C4-2B (cell line): ENCODE measurements around the gene SLC41A1.

Experiments
- H3K27ac ChIP-seq: fragments of 450-650 bp; 2 replicates; pipeline ENCODE4 v1.5.1; 2017
- ZFX ChIP-seq: fragments of 450-650 bp; IDR thresholded peaks from 2 replicates; pipeline ENCODE4 v1.6.1; 2017
- TF ChIP-seq, protein P1 (sequence below): fragments of 450-650 bp; conservative IDR thresholded peaks from 2 replicates; pipeline ENCODE4 v1.5.1; 2017; ENCODE audit warnings: mild to moderate bottlenecking

The SLC41A1 gene

DNA sequence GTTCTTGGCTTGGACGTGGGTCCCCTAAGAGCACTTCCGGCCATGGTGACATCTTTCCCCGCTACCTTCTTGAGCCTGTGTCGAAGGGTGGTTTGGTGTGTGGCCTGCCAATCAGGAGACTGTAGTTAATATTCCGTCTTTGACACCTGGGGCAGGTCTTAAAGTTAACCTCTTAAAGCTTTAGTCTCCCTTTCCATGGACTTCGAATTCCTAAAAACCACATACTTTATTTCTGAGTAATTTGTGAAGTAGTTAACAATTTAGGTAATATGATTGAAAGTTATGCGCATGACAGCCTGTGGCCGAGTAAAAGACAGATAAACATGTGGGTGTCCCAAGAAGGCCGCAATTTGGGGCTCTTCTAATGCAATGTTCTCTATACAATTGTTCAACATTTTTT is 27.6 kb downstream of the SLC41A1 start:
- H3K27ac ChIP-seq, result no peak overlapping the region
- TF ChIP-seq ZFX, result no peak
- TF ChIP-seq, protein P1, sequence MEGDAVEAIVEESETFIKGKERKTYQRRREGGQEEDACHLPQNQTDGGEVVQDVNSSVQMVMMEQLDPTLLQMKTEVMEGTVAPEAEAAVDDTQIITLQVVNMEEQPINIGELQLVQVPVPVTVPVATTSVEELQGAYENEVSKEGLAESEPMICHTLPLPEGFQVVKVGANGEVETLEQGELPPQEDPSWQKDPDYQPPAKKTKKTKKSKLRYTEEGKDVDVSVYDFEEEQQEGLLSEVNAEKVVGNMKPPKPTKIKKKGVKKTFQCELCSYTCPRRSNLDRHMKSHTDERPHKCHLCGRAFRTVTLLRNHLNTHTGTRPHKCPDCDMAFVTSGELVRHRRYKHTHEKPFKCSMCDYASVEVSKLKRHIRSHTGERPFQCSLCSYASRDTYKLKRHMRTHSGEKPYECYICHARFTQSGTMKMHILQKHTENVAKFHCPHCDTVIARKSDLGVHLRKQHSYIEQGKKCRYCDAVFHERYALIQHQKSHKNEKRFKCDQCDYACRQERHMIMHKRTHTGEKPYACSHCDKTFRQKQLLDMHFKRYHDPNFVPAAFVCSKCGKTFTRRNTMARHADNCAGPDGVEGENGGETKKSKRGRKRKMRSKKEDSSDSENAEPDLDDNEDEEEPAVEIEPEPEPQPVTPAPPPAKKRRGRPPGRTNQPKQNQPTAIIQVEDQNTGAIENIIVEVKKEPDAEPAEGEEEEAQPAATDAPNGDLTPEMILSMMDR, result no peak

DNA sequence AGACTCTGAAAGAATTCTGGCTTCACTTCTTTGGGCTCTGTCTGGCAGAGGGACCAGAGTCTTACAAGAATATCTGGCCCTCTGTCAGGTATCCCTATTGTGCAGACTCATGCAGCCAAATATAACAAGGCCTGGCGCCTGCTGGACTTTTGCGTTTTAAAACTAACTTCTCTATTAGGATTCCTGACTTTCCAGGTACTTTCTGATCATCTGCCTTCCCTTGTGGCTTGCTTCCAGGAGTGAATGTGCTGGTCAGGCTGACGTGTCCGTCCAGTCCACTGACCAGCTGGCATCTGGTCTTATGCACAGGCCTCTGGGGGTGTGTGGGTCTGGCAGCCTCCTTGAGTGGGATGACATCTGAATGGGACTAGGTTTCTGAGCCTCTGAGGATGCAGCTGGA is 29.1 kb downstream of the SLC41A1 start:
- no peak for TF ChIP-seq ZFX
- TF ChIP-seq, protein P1, result no peak
- H3K27ac ChIP-seq, result no peak overlapping the region

DNA sequence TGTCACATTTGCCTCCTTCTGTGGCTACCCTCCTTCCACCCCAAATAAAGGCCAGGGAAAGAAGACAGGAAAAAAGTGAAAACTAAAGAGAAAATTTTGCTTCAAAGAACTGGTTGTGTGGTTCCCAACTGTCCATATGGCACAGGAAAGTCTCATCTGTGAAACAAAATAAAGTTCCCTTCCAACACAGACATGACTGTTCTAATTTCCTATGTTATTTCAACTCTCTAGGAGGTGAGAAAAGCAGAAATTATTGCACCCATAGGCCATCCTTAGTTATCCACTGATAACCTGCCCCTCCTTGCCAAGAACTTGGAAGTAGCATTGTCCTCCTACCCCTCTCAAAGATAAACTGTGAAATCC is 29.6 kb downstream of the SLC41A1 start:
- H3K27ac ChIP-seq, result no peak overlapping the region
- TF ChIP-seq, protein P1, result no peak
- TF ChIP-seq ZFX, result no peak

DNA sequence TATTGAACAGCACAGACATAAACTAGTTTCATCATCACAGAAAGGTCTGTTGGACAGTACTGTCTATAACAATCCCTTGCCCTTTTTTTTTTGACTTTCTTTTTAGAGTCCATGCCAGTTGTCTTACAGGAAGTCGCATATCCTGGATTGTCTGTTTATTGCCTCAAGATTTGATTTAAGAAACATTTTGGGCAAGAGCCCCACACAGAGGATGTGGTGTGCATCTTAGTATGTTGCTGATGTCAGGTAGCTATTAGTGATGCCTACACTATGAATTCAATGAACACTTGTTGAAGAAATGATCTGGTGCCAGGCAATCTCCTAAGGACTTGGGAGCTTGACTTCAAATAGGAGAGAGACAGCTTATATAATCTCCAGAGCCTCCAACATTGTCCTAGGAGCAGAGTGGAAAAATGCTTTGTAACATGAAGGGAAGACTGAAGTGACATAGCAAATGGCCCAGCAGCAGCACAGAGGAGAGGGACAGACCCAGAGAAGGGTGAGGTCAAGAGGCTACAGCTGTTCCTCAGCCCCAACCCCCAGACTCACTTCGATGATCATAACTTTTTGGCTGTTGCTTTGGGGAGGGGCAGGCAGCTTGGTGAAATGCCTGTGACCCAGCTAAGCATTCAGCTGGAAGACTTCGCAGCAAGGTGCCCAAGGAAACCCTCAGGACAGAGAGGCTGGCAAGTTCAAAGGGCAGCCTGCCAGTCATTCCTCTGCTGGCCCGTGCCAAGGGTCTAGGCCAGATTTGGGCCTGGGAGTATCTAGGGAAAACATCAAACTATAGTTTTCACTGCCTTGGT is 30.2 kb downstream of the SLC41A1 start:
- H3K27ac ChIP-seq, result no peak overlapping the region
- TF ChIP-seq, protein P1, result no peak
- no peak for TF ChIP-seq ZFX

DNA sequence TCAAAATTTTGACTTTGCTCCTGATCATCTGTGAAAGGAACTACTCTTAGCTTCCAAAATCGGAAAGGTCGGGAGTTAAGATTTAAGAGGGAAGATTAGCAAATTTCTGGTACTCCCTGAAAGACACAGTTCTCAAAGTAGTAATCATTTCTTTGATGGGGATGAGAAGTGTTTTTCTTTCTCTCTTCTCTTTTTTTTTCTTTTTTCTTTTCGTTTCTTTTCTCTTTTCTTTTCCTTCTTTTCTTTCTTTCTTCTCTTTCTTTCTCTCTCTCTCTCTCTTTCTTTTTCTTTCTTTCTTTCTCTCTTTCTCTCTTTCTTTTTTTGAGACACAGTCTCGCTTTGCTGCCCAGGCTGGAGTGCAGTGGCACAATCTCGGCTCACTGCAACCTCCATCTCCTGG is 32.7 kb downstream of the SLC41A1 start:
- no peak for TF ChIP-seq ZFX
- TF ChIP-seq, protein P1, result no peak
- H3K27ac ChIP-seq, result no peak overlapping the region

DNA sequence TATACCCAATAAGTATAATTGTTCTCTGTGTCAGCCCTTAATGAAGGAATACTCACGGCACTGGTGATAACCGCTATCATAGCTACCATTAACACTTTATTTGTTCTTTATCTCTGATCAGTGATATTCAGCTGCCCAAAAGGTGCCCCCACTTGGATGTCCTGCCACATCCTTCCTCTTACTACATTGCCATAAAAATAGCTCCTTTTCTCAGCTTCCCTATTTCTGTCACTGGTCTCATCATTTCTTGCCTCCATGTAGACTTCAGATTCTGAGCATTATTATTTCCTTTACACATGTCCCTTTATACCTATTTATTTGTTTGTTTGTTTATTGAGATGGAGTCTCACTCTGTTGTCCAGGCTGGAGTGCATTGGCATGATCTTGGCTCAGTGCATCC is 35.0 kb downstream of the SLC41A1 start:
- no peak overlapping the region for H3K27ac ChIP-seq
- TF ChIP-seq, protein P1, result no peak
- TF ChIP-seq ZFX, result no peak

DNA sequence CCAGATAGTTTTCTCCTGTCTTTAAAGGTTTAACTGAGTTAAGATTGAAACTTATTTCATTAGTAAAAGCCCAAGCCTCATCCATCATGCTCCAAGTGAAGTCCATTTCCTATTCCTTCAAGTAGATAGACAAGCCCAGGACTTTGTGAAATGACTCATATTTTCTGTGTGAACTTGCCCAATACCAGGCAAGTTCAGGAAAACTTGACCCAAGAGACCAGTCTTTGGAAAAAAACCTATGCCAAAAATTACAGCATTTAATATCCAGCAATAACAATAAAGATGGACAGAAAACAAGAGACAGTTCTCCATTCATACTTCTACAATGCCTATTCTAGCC is 37.3 kb downstream of the SLC41A1 start:
- TF ChIP-seq, protein P1, result no peak
- no peak for TF ChIP-seq ZFX
- no peak overlapping the region for H3K27ac ChIP-seq
